Measurements from ENCODE around the gene TMEM131.
"Not testable (repeated sequence)": the region's sequence is repeated elsewhere in the genome, so short reads cannot be mapped to it uniquely, and the experiment has no call there.

Gene TMEM131

GRCh38 chr2:97848306-97848705 lies 147.4 kb downstream of the TMEM131 start:
- no peak for TF ChIP-seq CTCF (IDR thresholded peaks at IDR 0.05)
- Mint-ChIP-seq H3K9me3 (no peaks in the 10 kb centered on the region), H3K36me3 (ENCODE audit: low read depth) (peaks cover 9% of the 10 kb centered on the region), H3K27ac (no peak overlapping the region), H3K4me1 (no peaks in the 10 kb centered on the region), H3K4me3 (no peak overlapping the region), H3K27me3 (ENCODE audit: low read depth, poor library complexity) (no peaks in the 10 kb centered on the region)
- DNase-seq: no peak

DNA sequence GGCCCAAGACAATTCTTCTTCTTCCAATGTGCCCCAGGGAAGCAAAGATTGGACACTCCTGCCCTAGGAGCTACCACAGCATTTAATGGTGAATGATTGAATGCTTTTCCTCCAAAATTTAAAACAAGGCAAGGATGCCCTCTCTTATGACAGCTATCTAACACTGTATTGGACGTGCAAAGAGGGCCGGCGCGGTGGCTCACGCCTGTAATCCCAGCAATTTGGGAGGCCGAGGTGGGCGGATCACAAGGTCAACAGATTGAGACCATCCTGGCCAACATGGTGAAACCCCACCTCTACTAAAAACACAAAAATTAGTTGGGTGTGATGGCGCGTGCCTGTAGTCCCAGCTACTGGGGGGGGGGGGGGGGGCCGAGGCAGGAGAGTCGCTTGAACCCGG lies 149.0 kb downstream of the TMEM131 start:
- H3K36me3 Mint-ChIP-seq (ENCODE audit: low read depth): peaks cover 19% of the 10 kb centered on the region
- DNase-seq; H3K27ac Mint-ChIP-seq; H3K4me3 Mint-ChIP-seq; H3K9me3 Mint-ChIP-seq; H3K4me1 Mint-ChIP-seq; H3K27me3 Mint-ChIP-seq (ENCODE audit: low read depth, poor library complexity): not testable (repeated sequence)

DNA sequence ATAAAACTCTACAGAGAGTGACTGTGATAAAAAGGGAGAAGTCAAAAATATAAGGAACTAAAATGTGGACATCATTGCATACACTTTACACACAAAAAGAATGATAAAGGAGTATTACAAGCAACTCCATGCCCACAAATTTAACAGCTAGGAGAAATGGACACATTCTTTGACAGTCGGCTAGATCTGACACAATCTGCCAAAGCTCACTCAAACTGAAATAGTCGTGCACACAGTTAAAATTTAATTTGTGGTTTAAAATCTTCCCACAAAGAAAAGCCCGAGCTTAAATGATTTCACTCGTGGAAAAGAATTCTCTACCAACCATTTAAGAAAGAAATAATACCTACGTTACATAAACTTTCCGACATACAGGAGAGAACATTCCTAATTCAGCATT lies 149.9 kb downstream of the TMEM131 start:
- H3K36me3 Mint-ChIP-seq (ENCODE audit: low read depth): peaks cover 17% of the 10 kb centered on the region

GRCh38 chr2:97845133-97845532 lies 150.6 kb downstream of the TMEM131 start:
- TF ChIP-seq CTCF (IDR thresholded peaks at IDR 0.05): no peak
- no peaks in the 10 kb centered on the region for H3K9me3 Mint-ChIP-seq
- H3K4me3 Mint-ChIP-seq: no peak overlapping the region
- peaks cover 21% of the 10 kb centered on the region for H3K36me3 Mint-ChIP-seq (ENCODE audit: low read depth)
- DNase-seq: no peak
- no peaks in the 10 kb centered on the region for H3K27me3 Mint-ChIP-seq (ENCODE audit: low read depth, poor library complexity)
- H3K27ac Mint-ChIP-seq: no peak overlapping the region
- H3K4me1 Mint-ChIP-seq: peaks cover 5% of the 10 kb centered on the region

More for the DNA sequence above, 149.9 kb downstream of the TMEM131 start:
- Mint-ChIP-seq H3K9me3 (no peaks in the 10 kb centered on the region), H3K27ac (no peak overlapping the region), H3K4me1 (no peaks in the 10 kb centered on the region), H3K4me3 (no peak overlapping the region), H3K27me3 (ENCODE audit: low read depth, poor library complexity) (no peaks in the 10 kb centered on the region)
- TF ChIP-seq CTCF (IDR thresholded peaks at IDR 0.05): no peak
- DNase-seq: no peak

DNA sequence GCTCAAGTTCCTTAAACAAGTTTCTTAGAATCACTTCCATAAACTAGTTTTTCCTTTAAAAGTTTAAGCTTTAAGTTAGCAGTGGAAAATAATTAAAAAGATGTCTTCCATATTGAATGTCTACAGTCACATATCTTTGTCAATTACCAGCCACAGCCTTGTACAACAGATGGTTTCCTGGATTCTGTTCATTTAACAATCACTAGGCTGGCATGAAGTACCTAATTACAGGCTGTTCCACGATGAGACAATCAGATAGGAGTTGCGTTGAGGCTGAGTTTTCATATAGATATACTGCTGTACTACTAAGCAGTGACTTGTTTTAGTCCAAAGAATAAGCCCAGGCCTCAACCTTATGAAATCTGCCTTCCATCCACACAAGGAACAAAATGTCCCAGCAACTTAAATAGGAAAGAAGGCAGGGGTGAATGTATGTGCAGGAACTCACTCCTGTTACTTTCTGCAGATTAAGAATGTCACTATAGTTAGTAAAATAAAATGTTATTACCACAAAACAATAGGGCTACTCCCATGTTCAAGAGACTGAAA lies 151.4 kb downstream of the TMEM131 start:
- Mint-ChIP-seq H3K36me3 (ENCODE audit: low read depth) (peaks cover 29% of the 10 kb centered on the region), H3K9me3 (no peaks in the 10 kb centered on the region), H3K27me3 (ENCODE audit: low read depth, poor library complexity) (no peaks in the 10 kb centered on the region), H3K4me1 (peaks cover 7% of the 10 kb centered on the region), H3K27ac (no peak overlapping the region), H3K4me3 (no peak overlapping the region)
- no peak for DNase-seq
- TF ChIP-seq CTCF (IDR thresholded peaks at IDR 0.05): no peak

DNA sequence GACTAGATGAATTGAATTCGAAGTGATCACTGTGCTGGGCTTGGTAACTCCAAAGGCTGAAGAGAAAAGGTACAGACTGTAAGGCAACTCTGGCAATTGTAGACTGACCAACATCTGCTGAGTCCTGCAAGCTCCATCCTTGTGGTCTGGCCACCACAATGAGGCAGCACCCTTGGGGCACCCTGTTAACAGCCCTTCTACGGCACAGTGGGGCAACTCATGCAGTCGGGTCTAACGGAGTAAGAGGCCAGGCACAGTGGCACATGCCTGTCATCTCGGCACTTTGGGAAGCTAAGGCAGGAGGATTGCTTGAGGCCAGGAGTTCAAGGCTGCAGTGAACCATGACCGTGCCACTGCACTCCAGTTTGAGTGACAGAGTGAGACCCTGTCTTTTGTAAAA lies 155.6 kb downstream of the TMEM131 start:
- TF ChIP-seq CTCF (IDR thresholded peaks at IDR 0.05): no peak
- no peaks in the 10 kb centered on the region for H3K9me3 Mint-ChIP-seq
- H3K36me3 Mint-ChIP-seq (ENCODE audit: low read depth): peaks cover 34% of the 10 kb centered on the region
- no peak for DNase-seq
- H3K27ac Mint-ChIP-seq: peak overlapping the region; percentile 89
- H3K27me3 Mint-ChIP-seq (ENCODE audit: low read depth, poor library complexity): no peaks in the 10 kb centered on the region
- peaks cover 7% of the 10 kb centered on the region for H3K4me1 Mint-ChIP-seq
- no peak overlapping the region for H3K4me3 Mint-ChIP-seq

Data from nephron progenitor cell (in vitro differentiated cells).